PC-3 (cell line): ENCODE measurements around the gene HES1.

ENCODE experiments used
- CTCF ChIP-seq: fragments of 300-600 bp; sonication (generic); conservative IDR thresholded peaks from 2 replicates; pipeline ENCODE4 v1.5.1; 2017; ENCODE audit warnings: antibody characterized with exemption, low read depth, mild to moderate bottlenecking, low read length
- EZH2 ChIP-seq: fragments of 300-600 bp; sonication (generic); IDR thresholded peaks from one replicate; pipeline ENCODE4 v1.6.1; 2017; ENCODE audit warnings: antibody characterized with exemption, mild to moderate bottlenecking, low read length; ENCODE audit not compliant: unreplicated experiment
- EZH2phosphoT487 ChIP-seq: fragments of 300-600 bp; sonication (generic); IDR thresholded peaks from 2 replicates; pipeline ENCODE4 v1.6.1; 2018; ENCODE audit warnings: mild to moderate bottlenecking, antibody characterized with exemption, low read length, borderline replicate concordance

DNA sequence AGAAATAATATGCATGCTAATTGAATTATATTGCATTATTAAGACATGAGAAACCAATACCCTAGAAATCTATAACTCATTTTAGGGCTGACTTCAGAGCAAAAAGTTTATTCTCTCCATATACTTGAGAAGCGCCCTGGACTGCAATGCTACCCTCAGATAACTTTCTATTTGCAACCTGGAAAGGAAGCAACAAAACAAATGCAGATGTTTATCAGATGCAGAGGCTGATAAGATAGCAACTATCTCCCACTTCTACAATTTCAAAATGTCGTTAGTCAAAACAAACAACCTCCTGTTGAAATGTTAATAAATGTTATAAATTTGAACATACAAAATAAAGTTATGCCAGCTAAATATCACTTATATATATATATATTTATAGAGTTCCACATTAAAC lies 34.8 kb downstream of the HES1 start:
- TF ChIP-seq EZH2 (no peak), CTCF (no peak), EZH2phosphoT487 (no peak)
